Smooth muscle cell (in vitro differentiated cells): Measurements from ENCODE around the gene SRPX. TPM values are rescaled to one million over a fixed set of nuclear protein-coding genes. Genes with fewer than 3 reads are reported as not detected.

ENCODE experiments used
- DNase-seq: peaks from one replicate; lab custom pipeline; 2025; ENCODE audit not compliant: unreplicated experiment; lab: John Stamatoyannopoulos, UW
- H2AFZ ChIP-seq: fragments of 200-600 bp; sonication (generic); 2 replicates; pipeline ENCODE4 v1.6.0; 2016; ENCODE audit warnings: antibody characterized with exemption, low read depth, mild to moderate bottlenecking
- H3F3A ChIP-seq: fragments of 200-600 bp; sonication (generic); 2 replicates; pipeline ENCODE4 v1.6.0; 2017; ENCODE audit warnings: antibody characterized with exemption, low read depth
- H3K27ac ChIP-seq: fragments of 200-600 bp; sonication (generic); 2 replicates; pipeline ENCODE4 v1.5.1; 2016; ENCODE audit warnings: low read depth, mild to moderate bottlenecking
- H3K27me3 ChIP-seq: fragments of 200-600 bp; sonication (generic); 2 replicates; pipeline ENCODE4 v1.6.1; 2016; ENCODE audit warnings: low read depth, mild to moderate bottlenecking
- H3K36me3 ChIP-seq: fragments of 200-600 bp; sonication (generic); 2 replicates; pipeline ENCODE4 v1.5.1; 2016; ENCODE audit warnings: low read depth
- H3K4me1 ChIP-seq: fragments of 200-600 bp; sonication (generic); 2 replicates; pipeline ENCODE4 v1.5.1; 2016; ENCODE audit warnings: low read depth
- H3K4me2 ChIP-seq: fragments of 200-600 bp; sonication (generic); 2 replicates; pipeline ENCODE4 v1.6.0; 2016; ENCODE audit warnings: mild to moderate bottlenecking
- H3K4me3 ChIP-seq: fragments of 200-600 bp; sonication (generic); 2 replicates; pipeline ENCODE4 v1.5.1; 2016; ENCODE audit warnings: mild to moderate bottlenecking
- H3K79me2 ChIP-seq: fragments of 200-600 bp; sonication (generic); 2 replicates; pipeline ENCODE4 v1.6.0; 2016; ENCODE audit warnings: low read depth, mild to moderate bottlenecking
- H3K9ac ChIP-seq: fragments of 200-600 bp; sonication (generic); 2 replicates; pipeline ENCODE4 v1.6.0; 2016; ENCODE audit warnings: low read depth
- H3K9me3 ChIP-seq: fragments of 200-600 bp; sonication (generic); replicated peaks from 2 replicates; pipeline ENCODE4 v1.5.1; 2016; ENCODE audit warnings: low read depth
- H4K20me1 ChIP-seq: fragments of 200-600 bp; sonication (generic); 2 replicates; pipeline ENCODE4 v1.6.0; 2016; ENCODE audit warnings: low read depth
- WGBS: methylation state at CpG from one replicate; pipeline ENCODE4 v1.1.7; 2016; ENCODE audit warnings: low lambda C conversion rate; 5-methylcytosine and 5-hydroxymethylcytosine counted together
- polyA plus RNA-seq: library from polyadenylated mRNA; unstranded; fragments of >200 nt; fragmentation: Nextera tagmentation; extraction: Ambion mirVana; gene quantifications from 2 replicates; pipeline ENCODE4 v1.2.1, GENCODE V29; 2016
- total RNA-seq: library from RNA; depleted of rRNA; stranded (reverse); fragments of >200 nt; gene quantifications from 2 replicates; pipeline ENCODE4 v1.2.3, GENCODE V29; 2014
- TF ChIP-seq, protein P1 (sequence below): fragments of 200-600 bp; sonication (generic); IDR thresholded peaks from 2 replicates; pipeline ENCODE4 v1.5.1; 2017; ENCODE audit warnings: borderline replicate concordance, mild to moderate bottlenecking, antibody characterized with exemption; ENCODE audit not compliant: insufficient read depth, poor library complexity, severe bottlenecking

SRPX gene
- total and polyA plus RNA-seq, 2 experiments from 2014 or later: 46.1 to 64.9 TPM

DNA sequence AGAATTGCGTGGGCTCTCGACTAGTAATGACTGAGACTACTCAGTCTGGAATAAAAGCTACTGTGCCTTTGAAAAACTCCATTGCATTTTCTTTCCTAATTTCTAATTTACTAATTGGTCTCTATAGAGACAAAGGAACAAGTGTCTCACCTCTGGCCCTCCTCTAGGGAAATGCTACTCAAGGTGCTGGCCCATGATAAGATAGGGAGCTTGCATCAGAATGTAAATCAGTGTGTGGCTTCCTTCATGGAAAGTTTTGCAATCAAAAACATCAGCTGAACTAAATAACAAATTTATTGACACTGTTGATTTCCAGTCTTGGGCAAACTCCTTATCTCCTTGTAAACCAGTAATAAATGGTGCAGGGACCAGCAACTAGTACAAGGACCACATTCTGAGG, 81.8 kb downstream of the SRPX start:
- no peaks in the 10 kb centered on the region for H3K36me3 ChIP-seq
- H3K4me3 ChIP-seq: no peak overlapping the region
- no peak overlapping the region for H3K4me2 ChIP-seq
- H3K9me3 ChIP-seq: no peaks in the 10 kb centered on the region
- H3K4me1 ChIP-seq: no peaks in the 10 kb centered on the region
- H3K79me2 ChIP-seq: no peaks in the 10 kb centered on the region
- H3K9ac ChIP-seq: no peak overlapping the region
- H3F3A ChIP-seq: no peaks in the 10 kb centered on the region
- TF ChIP-seq, protein P1, sequence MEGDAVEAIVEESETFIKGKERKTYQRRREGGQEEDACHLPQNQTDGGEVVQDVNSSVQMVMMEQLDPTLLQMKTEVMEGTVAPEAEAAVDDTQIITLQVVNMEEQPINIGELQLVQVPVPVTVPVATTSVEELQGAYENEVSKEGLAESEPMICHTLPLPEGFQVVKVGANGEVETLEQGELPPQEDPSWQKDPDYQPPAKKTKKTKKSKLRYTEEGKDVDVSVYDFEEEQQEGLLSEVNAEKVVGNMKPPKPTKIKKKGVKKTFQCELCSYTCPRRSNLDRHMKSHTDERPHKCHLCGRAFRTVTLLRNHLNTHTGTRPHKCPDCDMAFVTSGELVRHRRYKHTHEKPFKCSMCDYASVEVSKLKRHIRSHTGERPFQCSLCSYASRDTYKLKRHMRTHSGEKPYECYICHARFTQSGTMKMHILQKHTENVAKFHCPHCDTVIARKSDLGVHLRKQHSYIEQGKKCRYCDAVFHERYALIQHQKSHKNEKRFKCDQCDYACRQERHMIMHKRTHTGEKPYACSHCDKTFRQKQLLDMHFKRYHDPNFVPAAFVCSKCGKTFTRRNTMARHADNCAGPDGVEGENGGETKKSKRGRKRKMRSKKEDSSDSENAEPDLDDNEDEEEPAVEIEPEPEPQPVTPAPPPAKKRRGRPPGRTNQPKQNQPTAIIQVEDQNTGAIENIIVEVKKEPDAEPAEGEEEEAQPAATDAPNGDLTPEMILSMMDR: no peak
- no peaks in the 10 kb centered on the region for H3K27me3 ChIP-seq
- WGBS: 82% methylated on average over 2 of the region's 2 CpGs
- H2AFZ ChIP-seq: no peak overlapping the region
- DNase-seq: no peak
- H4K20me1 ChIP-seq: no peaks in the 10 kb centered on the region
- H3K27ac ChIP-seq: no peak overlapping the region

DNA sequence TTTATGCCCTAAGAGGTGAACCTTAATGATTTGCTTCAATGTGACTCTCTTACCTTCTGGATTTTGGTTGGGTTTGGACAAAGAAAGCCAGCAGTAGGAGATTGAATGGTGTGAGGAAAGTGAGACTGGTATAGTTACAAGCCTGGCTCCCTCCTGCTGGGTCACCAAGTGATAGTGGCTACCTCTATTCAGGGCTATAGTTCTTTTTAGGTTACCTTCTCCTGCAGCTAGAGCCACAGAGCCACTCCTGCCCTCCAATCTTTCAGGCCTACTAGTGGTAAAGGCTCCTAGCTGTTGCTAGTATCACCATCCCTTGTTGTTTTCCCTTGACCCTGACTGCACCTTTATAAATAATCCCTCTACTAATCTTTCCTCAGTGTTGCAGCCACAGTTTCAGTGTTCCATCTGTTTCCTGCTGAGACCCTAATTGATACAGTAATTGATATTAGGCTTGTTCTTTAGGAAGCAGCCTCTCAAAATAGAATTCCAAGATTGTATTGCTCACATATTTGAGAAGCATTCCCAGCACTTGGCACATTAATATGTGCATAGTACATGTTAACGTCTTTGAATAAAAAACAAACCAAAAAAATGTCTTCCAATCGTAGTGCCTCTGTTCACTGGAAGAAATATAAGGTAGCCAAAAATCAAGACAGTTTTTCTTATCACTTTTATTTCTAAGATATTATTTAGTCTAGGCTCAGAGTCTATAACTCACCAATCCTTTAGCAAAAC, 82.3 kb downstream of the SRPX start:
- Histone ChIP-seq H3F3A (no peaks in the 10 kb centered on the region), H3K36me3 (no peaks in the 10 kb centered on the region), H3K9me3 (no peaks in the 10 kb centered on the region), H3K4me2 (no peak overlapping the region), H2AFZ (no peak overlapping the region), H4K20me1 (no peaks in the 10 kb centered on the region), H3K27ac (no peak overlapping the region), H3K79me2 (no peaks in the 10 kb centered on the region), H3K4me1 (no peaks in the 10 kb centered on the region), H3K27me3 (no peaks in the 10 kb centered on the region), H3K4me3 (no peak overlapping the region), H3K9ac (no peak overlapping the region)
- 74% methylated on average over 2 of the region's 2 CpGs for WGBS
- TF ChIP-seq, protein P1: no peak
- DNase-seq: no peak

DNA sequence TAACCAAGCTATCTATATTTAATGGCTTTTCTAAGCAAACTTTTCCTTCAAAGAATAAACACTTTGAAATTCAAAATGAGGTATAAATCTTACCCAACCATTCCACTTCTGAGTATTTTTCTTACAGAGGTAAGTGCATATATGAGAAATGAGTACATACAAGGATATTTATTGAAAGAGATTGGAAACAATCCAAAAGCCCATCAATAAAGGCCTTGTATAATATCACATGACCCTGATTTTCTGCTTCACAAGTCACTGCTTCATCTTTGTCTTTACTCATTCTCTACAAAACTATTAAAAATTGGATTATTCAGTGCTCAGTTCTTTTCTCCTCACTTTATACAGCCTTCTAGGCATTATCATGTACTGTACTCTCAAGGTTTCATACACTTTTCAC, 91.3 kb downstream of the SRPX start:
- no peaks in the 10 kb centered on the region for H3K36me3 ChIP-seq

More for the DNA sequence above, 91.3 kb downstream of the SRPX start:
- Histone ChIP-seq H3K27ac (no peak overlapping the region), H3K4me1 (no peaks in the 10 kb centered on the region), H3K9ac (no peak overlapping the region), H4K20me1 (no peaks in the 10 kb centered on the region), H3K79me2 (no peaks in the 10 kb centered on the region), H3K4me3 (no peak overlapping the region), H3K9me3 (no peaks in the 10 kb centered on the region), H2AFZ (no peak overlapping the region), H3F3A (no peaks in the 10 kb centered on the region), H3K4me2 (no peak overlapping the region), H3K27me3 (no peaks in the 10 kb centered on the region)
- TF ChIP-seq, protein P1: no peak
- no peak for DNase-seq
